Mucosa of descending colon (tissue), 3 donors: ENCODE data around the gene ATAD3B. TPM values are rescaled to one million over a fixed set of nuclear protein-coding genes. Genes with fewer than 3 reads are reported as not detected.

Experiments
- ATAC-seq: fragments of 200-7000 bp; cut with Tn5 transposase; one replicate; pipeline ENCODE4 v1.9.1; 2020; ENCODE audit warnings: mild to moderate bottlenecking, moderate library complexity
- DNase-seq, 3 donors: peaks; one replicate each; pipeline ENCODE4 v3.0.0-alpha.2; 2020
- H3K36me3 ChIP-seq: fragments of 200-600 bp; one replicate; pipeline ENCODE4 v1.8.0; 2021; ENCODE audit warnings: low read depth, mild to moderate bottlenecking
- H3K4me1 ChIP-seq: fragments of 200-600 bp; one replicate; pipeline ENCODE4 v1.8.0; 2021; ENCODE audit warnings: low read depth, mild to moderate bottlenecking
- H3K4me3 ChIP-seq: fragments of 200-600 bp; one replicate; pipeline ENCODE4 v1.8.0; 2021; ENCODE audit warnings: mild to moderate bottlenecking
- H3K9me3 ChIP-seq: fragments of 200-600 bp; one replicate; pipeline ENCODE4 v1.8.0; 2021; ENCODE audit warnings: mild to moderate bottlenecking
- CTCF ChIP-seq: fragments of 200-600 bp; IDR thresholded peaks from one replicate; pipeline ENCODE4 v1.8.0; 2022; ENCODE audit warnings: antibody characterized with exemption, mild to moderate bottlenecking
- intact Hi-C, 2 donors: fragments of 100-400 bp; cut with DNase I in 1 of 2; cut with micrococcal nuclease in 1 of 2; formaldehyde crosslinking; loops; one replicate each; pipeline versions ENCODE4 v1.11.0 to v1.11.1; 2022; cut with DNase I, micrococcal nuclease
- total RNA-seq, 3 donors: library from RNA; stranded (reverse); fragmentation: NEBNext Ultra II Directional in 2 of 3; extraction: Animal tissue kit (Norgen Biotek cat#: 25700) in 2 of 3; gene quantifications; one replicate each; pipeline versions ENCODE4 v1.2.1 to v1.2.4, GENCODE V29; 2021 to 2023
- donor health status: DM: no; HTN: no; CAD: no; lungs with moderate emphysema.
- donor health status: DM: no; HTN: no; CAD: no.
- donor health status: DM: no; HTN: yes; CAD: no.

The ATAD3B gene
- total RNA-seq, 3 donors from 2014 or later = 22.8 to 30.9 (median 25.4) TPM

- no peak for TF ChIP-seq CTCF
- H3K36me3 ChIP-seq = no peaks in the 10 kb centered on the region
- intact Hi-C loops = no loop called here
- no peak overlapping the region for H3K4me3 ChIP-seq
- H3K4me1 ChIP-seq = peaks cover 10% of the 10 kb centered on the region
- no peak for ATAC-seq
- peak in 1 of 3 donors; percentile 49 for DNase-seq
- H3K9me3 ChIP-seq = no peaks in the 10 kb centered on the region
Measured at GRCh38 chr1:1541956-1542765, 70.6 kb downstream of the ATAD3B start.

GRCh38 chr1:1542766-1543705 lies 71.5 kb downstream of the ATAD3B start:
- intact Hi-C loops = no loop called here
- Histone ChIP-seq H3K36me3 (no peaks in the 10 kb centered on the region), H3K9me3 (no peaks in the 10 kb centered on the region), H3K4me3 (no peak overlapping the region), H3K4me1 (peaks cover 10% of the 10 kb centered on the region)
- ATAC-seq (peak; percentile 5), DNase-seq (peak in 1 of 3 donors; percentile 51)
- TF ChIP-seq CTCF = no peak

GRCh38 chr1:1543706-1544099 lies 72.1 kb downstream of the ATAD3B start:
- Histone ChIP-seq H3K9me3 (no peaks in the 10 kb centered on the region), H3K4me3 (no peak overlapping the region), H3K36me3 (no peaks in the 10 kb centered on the region), H3K4me1 (peaks cover 10% of the 10 kb centered on the region)
- no peak for DNase-seq
- ATAC-seq = no peak
- intact Hi-C loops = no loop called here
- TF ChIP-seq CTCF = no peak

GRCh38 chr1:1544544-1544943 lies 73.0 kb downstream of the ATAD3B start:
- Histone ChIP-seq H3K9me3 (no peaks in the 10 kb centered on the region), H3K4me1 (peaks cover 8% of the 10 kb centered on the region), H3K4me3 (no peak overlapping the region), H3K36me3 (no peaks in the 10 kb centered on the region)
- intact Hi-C loops = no loop called here
- DNase-seq (no peak), ATAC-seq (no peak)
- TF ChIP-seq CTCF = no peak

Other genes with a start within 250 kb of the ATAD3B start
- gene SDF4, start 239.8 kb upstream of the ATAD3B start, total RNA-seq = 100 to 1,000 TPM; 169 to 257 (median 226) TPM
- gene B3GALT6, start 239.5 kb upstream of the ATAD3B start, total RNA-seq = 10 to 100 TPM in 1 of 3 donors, 1 to 10 TPM in 2; 7.3 to 12.5 (median 9.0) TPM
- 10 to 100 TPM; 21.5 to 54.0 (median 36.5) TPM for gene C1QTNF12, start 225.0 kb upstream of the ATAD3B start, total RNA-seq
- gene UBE2J2, start 197.9 kb upstream of the ATAD3B start, total RNA-seq = 10 to 100 TPM; 49.8 to 65.8 (median 61.1) TPM
- 1 to 10 TPM; 3.5 to 5.4 (median 4.5) TPM for gene SCNN1D, start 191.3 kb upstream of the ATAD3B start, total RNA-seq
- 10 to 100 TPM; 42.1 to 76.9 (median 44.8) TPM for gene ACAP3, start 163.8 kb upstream of the ATAD3B start, total RNA-seq
- gene PUSL1, start 163.2 kb upstream of the ATAD3B start, total RNA-seq = 10 to 100 TPM; 12.4 to 15.9 (median 15.4) TPM
- gene INTS11, start 147.1 kb upstream of the ATAD3B start, total RNA-seq = 100 to 1,000 TPM in 1 of 3 donors, 10 to 100 TPM in 2; 89.9 to 127 (median 95.5) TPM
- 10 to 100 TPM; 41.2 to 77.9 (median 55.5) TPM for gene CPTP, start 147.0 kb upstream of the ATAD3B start, total RNA-seq
- 1 to 10 TPM in 1 of 3 donors, under 1 TPM in 2; 0.57 to 1.1 (median 0.96) TPM for gene TAS1R3, start 140.5 kb upstream of the ATAD3B start, total RNA-seq
- gene DVL1, start 122.3 kb upstream of the ATAD3B start, total RNA-seq = 10 to 100 TPM; 51.7 to 95.3 (median 73.1) TPM
- 10 to 100 TPM in 2 of 3 donors, 1 to 10 TPM in 1; 6.8 to 62.1 (median 20.8) TPM for gene MXRA8, start 113.2 kb upstream of the ATAD3B start, total RNA-seq
- gene AURKAIP1, start 96.6 kb upstream of the ATAD3B start, total RNA-seq = 100 to 1,000 TPM; 150 to 180 (median 177) TPM
- 100 to 1,000 TPM; 123 to 172 (median 151) TPM for gene CCNL2, start 72.4 kb upstream of the ATAD3B start, total RNA-seq
- 100 to 1,000 TPM in 2 of 3 donors, 10 to 100 TPM in 1; 75.7 to 106 (median 105) TPM for gene MRPL20, start 64.5 kb upstream of the ATAD3B start, total RNA-seq
- 10 to 100 TPM in 1 of 3 donors, 1 to 10 TPM in 1, under 1 TPM in 1; 0.81 to 11.3 (median 1.9) TPM for gene ANKRD65, start 50.5 kb upstream of the ATAD3B start, total RNA-seq
- gene VWA1, start 36.1 kb upstream of the ATAD3B start, total RNA-seq = 10 to 100 TPM; 38.5 to 89.4 (median 74.3) TPM
- 1 to 10 TPM in 1 of 3 donors, under 1 TPM in 2; 0.35 to 1.4 (median 0.55) TPM for gene ATAD3C, start 22.1 kb upstream of the ATAD3B start, total RNA-seq
- gene ATAD3A, start 40.4 kb downstream of the ATAD3B start, total RNA-seq = 10 to 100 TPM; 18.8 to 35.1 (median 20.8) TPM
- gene TMEM240, start 68.9 kb downstream of the ATAD3B start, total RNA-seq = 10 to 100 TPM in 1 of 3 donors, 1 to 10 TPM in 1, not detected in 1; 1.5 to 12.2 TPM
- 100 to 1,000 TPM; 117 to 123 (median 120) TPM for gene SSU72, start 103.1 kb downstream of the ATAD3B start, total RNA-seq
- 1 to 10 TPM; 1.2 to 3.2 (median 3.1) TPM for gene FNDC10, start 128.4 kb downstream of the ATAD3B start, total RNA-seq
- 100 to 1,000 TPM in 2 of 3 donors, 10 to 100 TPM in 1; 67.8 to 118 (median 109) TPM for gene MIB2, start 143.7 kb downstream of the ATAD3B start, total RNA-seq
- 1 to 10 TPM; 7.2 to 8.7 (median 7.4) TPM for gene MMP23B, start 160.4 kb downstream of the ATAD3B start, total RNA-seq
- gene CDK11B, start 187.2 kb downstream of the ATAD3B start, total RNA-seq = 10 to 100 TPM; 31.9 to 45.6 (median 36.8) TPM
- gene SLC35E2B, start 221.0 kb downstream of the ATAD3B start, total RNA-seq = 10 to 100 TPM; 32.4 to 75.2 (median 73.8) TPM